Mucosa of gallbladder (tissue), 1 donor: ENCODE data around the gene MYO3B. TPM values are rescaled to one million over a fixed set of nuclear protein-coding genes. Genes with fewer than 3 reads are reported as not detected.

Experiments
- DNase-seq: peaks from one replicate; pipeline ENCODE4 v3.0.0-alpha.2; 2020; ENCODE audit warnings: low spot score
- total RNA-seq: library from RNA; stranded (reverse); gene quantifications from one replicate; pipeline ENCODE4 v1.2.1, GENCODE V29; 2021
- donor health status: DM: no; HTN: no; CAD: no.

Gene MYO3B
- total RNA-seq, 1 donor from 2014 or later: 0.23 TPM

DNA sequence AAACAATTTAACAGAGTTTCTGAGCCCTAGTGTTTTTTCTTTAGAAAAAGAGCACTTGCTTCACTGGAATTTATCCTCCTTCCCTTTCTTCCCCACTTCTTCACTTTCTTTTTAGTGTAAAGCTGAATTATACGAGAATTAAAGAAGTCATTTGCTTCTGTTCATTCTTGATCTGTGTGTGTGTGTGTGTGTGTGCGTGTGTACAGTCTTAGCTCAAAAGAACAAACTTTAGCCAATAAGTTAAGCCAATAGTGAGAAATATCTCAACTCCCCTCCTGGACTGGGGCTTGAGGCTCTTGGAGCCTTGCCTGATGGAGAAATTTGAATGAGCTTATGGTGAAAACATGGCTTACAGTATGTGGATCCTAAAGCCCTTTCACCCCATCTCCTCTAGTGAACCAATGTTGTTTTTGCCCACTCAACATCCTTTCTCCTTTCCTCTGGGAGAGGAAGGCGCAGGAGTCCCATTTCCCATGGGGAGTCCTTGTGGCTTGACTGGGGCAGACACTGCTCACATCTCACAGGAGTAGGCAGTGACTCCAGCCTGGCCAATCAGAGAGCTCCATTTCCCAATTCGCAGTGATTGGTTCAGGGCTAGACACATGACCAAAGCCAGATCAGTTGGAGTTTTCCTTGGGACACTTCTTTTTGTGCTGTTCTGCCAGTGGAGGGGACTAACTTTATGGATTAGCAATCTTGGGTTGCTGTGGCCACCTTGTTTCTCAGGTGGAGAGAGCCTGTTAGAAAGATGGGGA is 16.3 kb upstream of the MYO3B start:
- DNase-seq: no peak

DNA sequence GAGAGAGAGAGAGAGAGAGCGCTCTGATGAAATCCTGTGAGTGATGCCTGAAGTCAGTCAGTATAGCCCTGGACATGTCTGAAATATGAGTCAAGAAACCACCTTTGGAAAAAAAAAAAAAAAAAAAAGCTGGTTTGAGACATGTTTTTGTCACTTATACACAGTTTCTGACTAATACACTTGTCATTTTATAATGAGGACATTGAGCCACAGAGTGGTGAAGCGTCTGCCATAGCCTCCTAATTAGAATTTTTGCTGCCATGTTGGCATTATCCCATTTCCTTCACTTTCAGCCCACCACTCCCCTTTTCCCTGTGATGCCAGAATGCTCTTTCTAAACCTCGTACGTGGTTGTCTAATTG is 15.7 kb upstream of the MYO3B start:
- no peak for DNase-seq

DNA sequence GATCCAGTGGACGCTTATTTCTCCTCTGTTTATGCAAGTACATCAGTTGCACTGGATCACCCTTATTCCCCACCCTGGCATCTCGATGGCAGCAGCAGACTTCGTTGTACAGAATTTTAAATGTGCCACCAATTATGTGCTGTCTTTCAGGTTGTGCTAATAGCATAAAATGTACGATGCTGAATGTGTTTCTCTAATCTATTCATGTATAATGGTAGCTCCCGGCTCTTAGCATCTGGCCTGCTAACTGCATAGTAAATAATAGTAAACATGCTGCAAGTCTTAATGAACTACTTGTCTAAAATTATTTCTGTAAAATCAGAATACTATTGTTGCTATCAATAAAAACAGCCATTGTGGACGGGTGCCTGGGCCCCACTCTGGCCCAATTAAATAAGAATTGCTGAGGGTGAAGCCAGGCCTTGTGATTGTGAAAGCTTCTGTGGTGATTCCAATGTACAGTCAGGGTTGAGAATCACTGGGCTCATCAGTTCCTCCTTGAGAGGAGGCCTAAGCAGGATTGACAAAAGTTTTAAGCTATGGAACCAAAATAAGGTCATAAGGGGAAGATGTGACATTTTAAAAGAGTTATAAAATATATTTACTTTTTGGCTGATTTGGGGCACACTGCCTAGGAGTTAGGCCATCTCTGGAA is 14.4 kb upstream of the MYO3B start:
- no peak for DNase-seq

DNA sequence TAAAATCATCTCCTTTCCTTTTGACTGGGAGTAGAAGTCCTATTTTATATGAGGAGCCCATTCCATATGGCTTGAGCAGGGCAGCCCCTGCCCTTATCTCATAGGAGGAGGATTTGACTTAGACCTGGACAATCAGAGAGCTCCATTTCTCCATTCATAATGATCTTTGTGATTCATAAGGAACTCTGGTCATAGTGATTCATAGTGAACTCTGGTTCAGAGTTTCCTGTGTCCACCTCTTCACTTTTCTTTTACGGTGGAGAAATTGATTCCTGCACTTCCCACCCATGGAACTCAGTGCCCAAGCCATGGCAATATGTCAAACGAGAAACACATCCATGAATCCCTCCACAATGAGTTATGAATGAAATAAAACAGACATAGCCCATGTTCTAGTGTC is 12.8 kb upstream of the MYO3B start:
- DNase-seq: no peak

DNA sequence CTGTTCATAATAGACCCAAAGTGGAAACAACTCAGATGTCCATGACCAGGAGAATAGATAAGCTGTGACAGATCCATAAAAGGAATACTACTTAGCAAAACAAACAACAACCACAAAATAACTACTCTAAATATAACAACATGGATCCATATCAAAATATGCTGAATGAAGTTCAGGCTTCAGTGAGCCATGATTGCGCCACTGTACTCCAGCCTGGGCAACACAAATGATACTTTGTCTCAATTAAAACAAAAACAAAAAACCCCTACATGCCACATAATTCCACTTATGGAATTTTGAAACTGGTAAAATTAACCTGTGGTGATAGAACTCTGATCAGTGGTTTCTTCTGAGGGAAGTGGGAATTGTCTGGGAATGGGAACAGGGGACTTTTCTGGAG is 11.2 kb upstream of the MYO3B start:
- DNase-seq: no peak

DNA sequence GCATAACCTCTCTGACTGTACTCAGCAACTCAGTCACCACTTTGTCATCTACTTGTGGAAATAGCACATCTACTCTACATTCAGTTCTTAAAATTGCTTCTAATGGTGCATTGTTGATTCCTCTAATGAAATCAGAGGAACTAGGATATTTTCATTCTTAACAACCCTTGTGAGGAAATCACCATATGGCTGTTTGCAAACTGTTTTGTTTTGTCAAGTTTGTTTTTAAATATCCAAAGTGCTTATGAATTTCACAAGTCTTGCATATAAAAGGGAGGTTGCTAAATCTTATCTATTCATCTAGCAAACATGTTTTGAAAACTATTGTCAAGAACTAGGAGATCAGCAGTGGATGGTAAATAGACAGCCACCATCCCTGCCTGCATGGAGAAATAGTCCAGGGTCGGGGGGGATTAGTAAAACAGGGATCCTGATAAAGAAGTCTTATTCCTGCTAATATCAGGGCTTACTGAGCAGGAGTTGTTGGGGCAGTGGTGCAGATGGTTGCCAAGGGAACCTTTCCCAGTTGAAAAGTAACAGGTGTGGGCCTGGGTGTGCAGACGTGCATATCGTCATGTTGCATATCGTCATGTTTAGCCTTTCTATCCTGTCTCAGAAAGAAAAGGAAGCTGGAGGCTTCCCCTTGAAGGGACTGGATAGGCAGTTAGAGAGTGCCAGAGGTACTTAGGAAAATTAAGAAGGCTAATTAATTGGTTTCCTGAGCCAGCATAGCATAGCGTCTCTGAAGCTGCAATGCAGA is 7.5 kb upstream of the MYO3B start:
- DNase-seq: no peak

DNA sequence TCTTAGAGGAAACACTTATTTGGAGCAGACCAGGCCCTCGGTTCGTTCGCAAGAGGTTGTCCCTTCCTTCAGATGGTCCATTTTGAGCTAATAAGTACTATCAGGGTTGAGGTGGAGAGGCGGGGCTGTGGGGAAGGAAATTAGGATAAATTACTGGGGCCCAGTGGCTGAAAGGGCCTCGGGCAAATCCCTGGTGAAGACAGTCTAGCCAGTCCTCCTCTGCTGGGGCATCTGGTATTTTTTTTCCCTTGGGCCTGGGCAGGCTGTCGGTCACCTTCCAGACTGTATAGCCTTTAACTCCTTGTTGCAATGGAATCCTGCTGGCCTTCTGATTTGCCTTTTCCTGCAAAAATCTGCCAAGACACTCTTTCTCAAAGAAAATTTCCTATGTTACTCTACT is 1.7 kb upstream of the MYO3B start:
- no peak for DNase-seq

DNA sequence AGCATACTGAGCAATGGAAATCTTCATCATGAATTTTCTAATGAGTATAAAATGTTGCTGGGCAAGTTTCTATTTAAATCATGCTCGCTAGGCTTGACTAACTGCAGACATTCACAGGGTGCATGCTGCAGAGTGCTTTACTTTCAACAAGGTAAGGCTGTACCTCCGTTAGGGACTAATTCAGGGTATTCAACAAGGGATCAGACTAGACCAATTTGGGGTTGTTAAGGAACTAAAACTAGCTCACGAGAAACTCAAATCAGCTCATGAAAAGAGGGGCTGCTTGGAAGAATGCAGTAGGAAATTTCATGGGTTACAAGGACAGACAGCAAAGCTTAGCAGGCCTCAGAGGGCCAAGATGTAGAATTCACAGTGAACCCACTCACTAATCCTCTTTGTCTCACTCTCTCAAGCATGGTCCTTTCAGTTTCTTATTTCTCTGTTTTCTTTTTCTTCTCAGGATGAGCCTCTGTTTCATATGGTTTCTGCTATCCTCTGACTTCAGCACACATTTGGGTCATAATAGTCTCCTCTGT is 2.2 kb downstream of the MYO3B start:
- no peak for DNase-seq

DNA sequence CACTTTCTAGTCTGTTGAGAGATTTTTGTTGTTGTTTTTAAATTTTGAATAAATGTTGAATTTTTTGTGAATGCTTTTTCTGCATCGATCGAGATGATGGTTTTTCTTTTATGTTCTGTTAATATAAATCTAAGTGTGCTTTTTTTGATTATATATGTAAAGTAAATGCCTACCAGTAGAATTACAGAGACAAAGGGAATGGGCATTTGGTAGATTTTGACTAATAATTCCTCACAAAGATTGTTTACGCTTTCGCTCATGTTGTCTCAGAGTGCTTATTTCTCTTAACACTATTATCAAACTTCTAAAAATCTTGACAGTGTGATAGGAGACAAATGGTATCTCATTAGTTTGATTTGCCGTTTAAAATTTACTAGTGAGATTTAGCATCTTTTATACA is 3.7 kb downstream of the MYO3B start:
- DNase-seq: no peak

DNA sequence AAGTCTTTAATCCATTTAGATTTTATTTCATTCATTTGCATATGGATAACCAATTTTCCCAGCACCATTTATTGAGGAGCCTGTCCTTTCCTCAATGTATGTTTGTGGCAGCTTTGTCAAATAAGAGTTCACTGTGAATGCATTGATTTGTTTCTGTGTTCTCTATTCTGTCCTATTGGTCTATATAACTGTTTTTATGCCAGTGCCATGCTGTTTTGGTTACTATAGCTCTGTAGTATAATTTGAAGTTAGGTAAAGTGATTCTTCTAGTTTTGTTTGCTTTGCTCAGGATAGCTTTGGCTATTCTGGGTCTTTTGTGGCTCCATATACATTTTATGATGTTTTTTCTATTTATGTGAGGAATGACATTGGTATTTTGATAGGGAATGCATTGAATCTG is 7.4 kb downstream of the MYO3B start:
- DNase-seq: no peak

DNA sequence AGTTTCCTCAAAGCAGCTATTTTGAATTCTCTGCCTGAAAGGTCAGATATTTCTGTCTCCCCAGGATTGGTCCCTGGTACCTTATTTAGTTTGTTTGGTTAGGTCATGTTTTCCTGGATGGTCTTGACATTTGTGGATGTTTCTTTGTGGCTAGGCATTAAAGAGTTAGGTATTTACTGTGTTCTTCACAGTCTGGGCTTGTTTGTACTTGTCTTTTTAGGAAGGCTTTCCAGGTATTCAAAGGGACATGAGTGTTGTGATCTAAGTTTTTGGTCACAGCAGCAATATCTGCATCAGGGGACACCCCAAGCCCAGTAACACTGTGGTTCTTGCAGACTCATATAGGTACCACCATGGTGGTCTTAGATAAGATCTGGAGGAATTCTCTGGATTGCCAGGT is 11.8 kb downstream of the MYO3B start:
- DNase-seq: no peak

DNA sequence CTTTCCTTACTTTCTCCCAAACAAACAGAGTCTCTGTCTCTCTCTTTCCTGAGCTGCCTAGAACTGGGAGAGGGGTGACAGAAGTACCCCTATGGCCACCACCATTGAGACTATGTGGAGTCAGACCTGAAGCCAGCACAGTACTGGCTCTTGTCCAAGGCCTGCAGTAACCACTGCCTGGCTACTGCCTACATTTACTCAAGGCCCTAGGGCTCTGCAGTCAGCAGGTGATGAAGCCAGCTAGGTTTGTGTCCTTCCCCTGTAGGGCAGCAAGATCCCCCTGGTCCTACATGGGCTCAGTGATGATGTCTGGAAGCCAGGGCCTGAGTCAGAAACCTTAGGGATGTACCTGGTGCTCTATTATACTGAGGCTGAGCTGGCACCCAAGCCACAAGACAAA is 12.2 kb downstream of the MYO3B start:
- no peak for DNase-seq

DNA sequence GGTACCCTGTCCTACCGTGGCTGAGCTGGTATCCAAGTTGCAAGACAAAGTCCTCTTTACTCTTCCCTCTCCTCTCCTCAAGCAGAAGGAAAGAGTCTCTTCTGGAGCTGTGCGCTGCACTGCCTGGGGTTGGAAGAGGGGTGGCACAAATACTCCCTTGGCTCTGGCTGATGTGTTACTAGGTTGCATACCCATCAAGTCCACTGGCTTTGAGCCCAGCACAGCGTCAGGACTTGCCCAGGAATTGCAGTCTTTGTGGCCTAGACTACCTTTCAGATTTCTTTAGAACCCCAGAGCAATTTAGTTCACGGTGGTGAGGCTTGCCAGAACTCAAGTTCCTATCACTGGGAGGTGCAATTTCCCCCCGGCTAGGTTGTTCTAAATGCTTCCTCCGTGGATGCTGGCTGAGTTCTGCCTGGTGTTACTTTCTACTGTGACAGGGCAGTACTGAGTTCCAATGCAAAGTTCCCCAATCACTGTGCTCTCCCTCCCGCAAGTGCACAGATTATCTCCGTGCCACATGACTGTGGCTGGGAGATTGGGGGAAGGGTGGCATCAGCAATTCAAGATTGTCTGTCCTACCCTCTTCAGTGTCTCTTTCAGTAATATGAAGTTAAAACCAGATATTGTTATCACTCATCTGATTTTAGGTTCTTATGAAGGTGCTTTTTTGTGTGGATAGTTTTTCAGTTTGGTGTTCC is 13.4 kb downstream of the MYO3B start:
- no peak for DNase-seq

DNA sequence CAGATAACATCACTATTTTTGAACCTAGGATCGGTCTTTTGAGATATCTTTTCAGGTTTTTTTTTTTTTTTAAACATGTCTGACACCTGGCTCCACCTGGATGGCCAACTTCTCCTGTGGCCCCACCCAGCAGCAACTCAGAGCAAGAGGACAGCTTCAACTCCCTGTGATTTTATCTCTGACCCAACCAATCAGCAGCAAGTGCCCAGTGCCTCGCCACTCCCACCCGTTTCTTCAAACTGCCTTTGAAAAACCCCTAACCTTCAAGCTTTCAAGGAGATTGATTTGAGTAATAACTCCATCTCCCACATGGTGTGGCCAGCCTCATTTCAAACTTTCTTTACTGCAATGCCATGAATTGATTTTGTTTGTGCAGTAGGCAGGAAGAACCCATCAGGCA is 19.0 kb downstream of the MYO3B start:
- DNase-seq: no peak

DNA sequence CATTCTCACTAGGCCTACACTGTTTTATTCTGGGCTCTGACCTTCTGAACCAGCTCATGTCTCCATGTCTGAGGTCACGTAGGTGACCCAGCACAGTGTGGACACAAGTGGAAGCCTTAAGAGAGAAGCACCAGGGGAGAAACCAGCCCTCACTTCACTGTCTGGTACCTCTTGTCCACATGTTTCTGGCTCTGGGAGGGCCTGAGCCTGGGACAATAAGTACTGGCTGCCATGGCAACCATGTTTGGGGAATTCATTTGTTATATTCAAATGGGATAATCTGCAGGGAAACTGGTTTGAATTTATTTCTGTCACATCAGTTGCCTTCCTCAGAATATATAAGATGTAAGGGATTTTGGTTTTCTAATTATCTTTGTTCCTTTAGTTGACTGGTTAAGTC is 23.3 kb downstream of the MYO3B start:
- no peak for DNase-seq

DNA sequence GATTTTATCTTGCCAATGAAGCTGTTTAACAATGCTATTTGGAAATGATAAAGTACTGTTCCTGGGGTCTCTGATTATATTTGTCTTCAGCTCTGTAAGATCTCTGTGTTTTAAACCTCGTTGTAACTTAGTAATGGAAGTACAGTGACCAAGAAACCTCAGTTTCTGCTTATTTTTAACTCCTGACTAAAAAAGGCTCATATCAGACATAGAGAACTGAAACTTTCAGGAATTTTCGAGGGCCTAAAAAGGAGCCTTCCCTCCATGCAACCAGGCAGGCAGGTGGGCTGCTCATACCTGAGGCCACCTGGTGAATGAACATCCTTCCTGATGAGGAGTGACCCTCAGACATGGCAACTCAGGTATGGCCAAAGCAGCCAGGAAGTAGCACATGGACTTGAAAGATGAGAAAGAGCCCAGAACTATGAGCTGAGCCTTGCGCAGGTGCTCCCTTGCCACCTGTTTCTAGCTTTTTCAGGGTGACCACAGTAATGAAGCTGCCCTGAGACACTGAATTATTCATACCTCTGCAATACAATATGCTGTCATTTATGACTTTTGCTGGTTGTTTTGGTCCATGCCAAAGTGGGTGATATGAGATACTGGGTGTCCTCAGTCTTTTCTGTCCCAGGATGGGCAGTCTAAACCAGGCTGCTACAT is 23.9 kb downstream of the MYO3B start:
- no peak for DNase-seq

DNA sequence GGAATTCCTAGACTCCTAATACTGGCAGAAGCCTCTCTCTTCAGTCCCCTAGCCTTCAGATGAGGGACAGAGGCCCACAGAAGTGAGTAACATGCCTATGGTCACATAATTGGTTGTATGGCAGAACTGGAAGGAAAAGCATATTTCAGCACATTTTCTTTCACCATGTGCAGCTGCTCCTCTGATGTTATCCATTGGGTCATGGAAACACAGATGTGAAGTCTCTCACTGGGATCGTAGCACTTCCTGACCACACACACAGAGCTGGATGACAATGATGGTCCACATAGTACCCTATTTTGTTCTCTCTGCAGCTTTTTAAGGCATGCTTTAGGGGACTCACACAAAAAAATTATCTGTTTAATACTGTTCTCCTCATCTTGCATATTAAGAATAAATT is 24.5 kb downstream of the MYO3B start:
- DNase-seq: peak; percentile 33

DNA sequence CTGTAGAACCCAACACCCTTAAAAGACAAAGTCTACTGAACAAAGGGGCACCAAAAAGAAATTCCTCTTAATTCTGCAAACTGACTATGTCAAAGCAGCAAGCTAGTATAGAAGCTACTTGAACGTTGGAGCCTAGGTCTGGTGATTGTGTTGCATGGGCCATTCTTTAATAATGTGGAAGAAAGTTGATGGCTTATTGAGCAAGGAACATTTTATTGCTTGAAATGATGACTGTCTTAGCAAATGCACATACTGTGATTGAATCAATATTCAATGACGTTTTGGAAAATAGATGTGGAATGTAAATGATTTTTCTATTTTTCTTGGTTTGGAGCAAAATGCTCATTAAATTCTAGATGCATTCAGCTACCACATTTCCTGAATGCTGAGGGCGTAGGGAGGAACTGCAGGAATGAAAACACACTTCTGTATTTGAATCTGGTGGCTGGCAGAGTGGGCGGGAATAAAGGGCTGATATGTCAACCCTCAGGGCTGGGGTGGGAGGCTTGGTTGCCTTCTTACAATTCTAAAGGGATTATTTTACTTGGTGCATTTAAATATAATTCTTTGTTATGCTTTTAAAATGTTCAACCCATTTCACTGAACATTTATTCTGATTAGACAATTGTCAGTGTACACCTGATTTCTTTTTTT is 26.5 kb downstream of the MYO3B start:
- no peak for DNase-seq

DNA sequence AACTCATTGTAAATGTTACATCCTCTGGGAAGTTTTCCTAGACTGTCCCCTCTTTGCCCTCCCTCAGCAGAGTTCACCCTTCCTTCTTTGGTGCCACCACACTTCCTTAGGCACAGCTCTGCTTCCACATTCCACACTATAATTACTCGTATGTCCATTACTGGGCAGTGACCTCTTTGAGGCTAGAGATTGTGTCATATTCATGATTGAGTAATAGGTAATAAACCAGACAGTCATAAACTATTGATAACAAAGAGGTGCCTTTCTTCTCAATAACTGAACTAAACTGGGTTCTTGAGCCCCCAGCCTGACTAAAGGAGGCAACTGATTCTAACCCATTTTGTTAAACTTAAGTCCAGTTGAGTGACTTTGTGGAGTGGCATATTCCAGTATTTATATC is 28.3 kb downstream of the MYO3B start:
- DNase-seq: no peak

DNA sequence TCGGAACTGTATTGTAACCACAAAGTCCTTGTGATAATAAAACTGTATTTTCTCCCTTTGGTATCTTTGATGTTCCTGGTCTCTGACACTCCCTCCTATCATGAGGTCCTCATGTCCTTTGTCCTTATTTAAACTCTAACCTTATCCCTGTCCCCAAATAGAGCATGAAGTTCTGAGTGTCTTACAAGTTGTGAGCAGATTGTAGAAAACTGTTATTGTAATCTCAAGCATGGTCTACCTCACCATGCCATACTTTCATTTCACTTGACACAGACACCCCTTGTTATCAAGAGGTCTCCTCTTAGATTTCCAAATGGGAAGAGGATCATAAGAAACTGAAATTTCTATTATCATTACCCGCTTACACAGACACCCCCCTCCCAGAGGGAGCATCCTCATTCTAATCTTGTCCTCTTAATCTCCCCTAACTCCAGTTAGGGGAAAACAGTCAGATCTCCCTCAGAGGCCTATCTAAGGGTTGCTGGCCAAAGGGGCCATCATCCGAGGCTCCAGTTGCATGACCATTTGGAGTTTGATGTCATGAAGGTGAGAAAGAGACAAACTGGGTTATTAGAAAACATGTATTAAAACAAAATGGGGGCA is 29.0 kb downstream of the MYO3B start:
- DNase-seq: no peak

DNA sequence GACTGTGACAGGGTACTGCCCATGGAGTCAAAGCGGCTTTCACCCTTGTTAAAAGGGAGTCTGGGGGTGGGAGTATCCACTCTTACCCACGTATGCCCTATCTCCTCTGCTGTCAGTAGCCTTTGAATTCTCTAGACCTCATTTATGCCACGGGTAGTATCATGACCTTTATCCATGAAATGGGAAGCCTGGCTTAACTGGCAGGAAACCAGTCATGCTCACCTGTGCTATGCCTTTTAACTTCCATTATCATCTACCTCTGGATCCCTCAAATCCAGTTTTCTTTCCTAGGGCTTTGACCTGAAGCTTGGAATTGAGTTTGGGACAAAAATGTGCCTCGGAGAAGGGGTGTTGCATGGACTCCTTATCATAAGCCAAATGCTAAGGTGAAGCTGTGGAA is 30.0 kb downstream of the MYO3B start:
- no peak for DNase-seq
